ENCODE measurements around the gene PPP1R1A.

The PPP1R1A gene

GRCh38 chr12:54578778-54579177, 9.7 kb downstream of the PPP1R1A start:
- Histone ChIP-seq H3K9me3 (ENCODE audit: control insufficient read depth, insufficient read depth, low read length) (no peaks in the 10 kb centered on the region), H3K27me3 (ENCODE audit: control insufficient read depth, insufficient read depth, low read length) (no peaks in the 10 kb centered on the region), H3K4me1 (ENCODE audit: control insufficient read depth, insufficient read depth, low read length) (no peaks in the 10 kb centered on the region), H3K4me3 (ENCODE audit: low read length) (no peak overlapping the region), H3K36me3 (ENCODE audit: control insufficient read depth, insufficient read depth, low read length) (no peaks in the 10 kb centered on the region), H3K27ac (ENCODE audit: low read length) (no peak overlapping the region)
- WGBS (ENCODE audit: insufficient coverage, insufficient read length) = no CpG with 5 or more reads among the region's 7 CpGs
- no peak for DNase-seq (ENCODE audit: low read depth, low spot score)

GRCh38 chr12:54572881-54573280, 15.6 kb downstream of the PPP1R1A start:
- H3K27me3 ChIP-seq (ENCODE audit: control insufficient read depth, insufficient read depth, low read length) = no peaks in the 10 kb centered on the region
- no peak overlapping the region for H3K4me3 ChIP-seq (ENCODE audit: low read length)
- H3K4me1 ChIP-seq (ENCODE audit: control insufficient read depth, insufficient read depth, low read length) = peaks cover 4% of the 10 kb centered on the region; the same call in 1 of the 2 replicates
- no peak for DNase-seq (ENCODE audit: low read depth, low spot score)
- no peaks in the 10 kb centered on the region for H3K36me3 ChIP-seq (ENCODE audit: control insufficient read depth, insufficient read depth, low read length)
- no peaks in the 10 kb centered on the region for H3K9me3 ChIP-seq (ENCODE audit: control insufficient read depth, insufficient read depth, low read length)
- WGBS (ENCODE audit: insufficient coverage, insufficient read length) = no CpG with 5 or more reads among the region's 5 CpGs
- no peak overlapping the region for H3K27ac ChIP-seq (ENCODE audit: low read length)

GRCh38 chr12:54571193-54572188, 17.0 kb downstream of the PPP1R1A start:
- Histone ChIP-seq H3K27ac (ENCODE audit: low read length) (no peak overlapping the region), H3K4me3 (ENCODE audit: low read length) (no peak overlapping the region), H3K4me1 (ENCODE audit: control insufficient read depth, insufficient read depth, low read length) (peaks cover 4% of the 10 kb centered on the region; the same call in 1 of the 2 replicates), H3K36me3 (ENCODE audit: control insufficient read depth, insufficient read depth, low read length) (no peaks in the 10 kb centered on the region), H3K9me3 (ENCODE audit: control insufficient read depth, insufficient read depth, low read length) (no peaks in the 10 kb centered on the region), H3K27me3 (ENCODE audit: control insufficient read depth, insufficient read depth, low read length) (no peaks in the 10 kb centered on the region; the same call in 1 of the 2 replicates)
- WGBS (ENCODE audit: insufficient coverage, insufficient read length) = no CpG with 5 or more reads among the region's 10 CpGs
- DNase-seq (ENCODE audit: low read depth, low spot score) = no peak

- H3K36me3 ChIP-seq (ENCODE audit: control insufficient read depth, insufficient read depth, low read length) = no peaks in the 10 kb centered on the region
These were observed 18.4 kb downstream of the PPP1R1A start for GRCh38 chr12:54569995-54570528.

GRCh38 chr12:54569072-54569471, 19.4 kb downstream of the PPP1R1A start:
- WGBS (ENCODE audit: insufficient coverage, insufficient read length) = no CpG with 5 or more reads among the region's 14 CpGs
- H3K27ac ChIP-seq (ENCODE audit: low read length) = no peak overlapping the region

More at GRCh38 chr12:54569995-54570528, 18.4 kb downstream of the PPP1R1A start:
- DNase-seq (ENCODE audit: low read depth, low spot score) = no peak
- no CpG with 5 or more reads among the region's 4 CpGs for WGBS (ENCODE audit: insufficient coverage, insufficient read length)
- no peak overlapping the region for H3K4me3 ChIP-seq (ENCODE audit: low read length)
- no peaks in the 10 kb centered on the region; the same call in 1 of the 2 replicates for H3K27me3 ChIP-seq (ENCODE audit: control insufficient read depth, insufficient read depth, low read length)
- H3K4me1 ChIP-seq (ENCODE audit: control insufficient read depth, insufficient read depth, low read length) = peaks cover 12% of the 10 kb centered on the region
- no peaks in the 10 kb centered on the region for H3K9me3 ChIP-seq (ENCODE audit: control insufficient read depth, insufficient read depth, low read length)
- no peak overlapping the region for H3K27ac ChIP-seq (ENCODE audit: low read length)

GRCh38 chr12:54566792-54567191, 21.7 kb downstream of the PPP1R1A start:
- no CpG with 5 or more reads among the region's 5 CpGs for WGBS (ENCODE audit: insufficient coverage, insufficient read length)
- H3K9me3 ChIP-seq (ENCODE audit: control insufficient read depth, insufficient read depth, low read length) = no peaks in the 10 kb centered on the region
- peaks cover 18% of the 10 kb centered on the region; the same call in 1 of the 2 replicates for H3K27me3 ChIP-seq (ENCODE audit: control insufficient read depth, insufficient read depth, low read length)
- no peak overlapping the region for H3K4me3 ChIP-seq (ENCODE audit: low read length)
- no peaks in the 10 kb centered on the region for H3K36me3 ChIP-seq (ENCODE audit: control insufficient read depth, insufficient read depth, low read length)
- H3K4me1 ChIP-seq (ENCODE audit: control insufficient read depth, insufficient read depth, low read length) = peaks cover 10% of the 10 kb centered on the region
- DNase-seq (ENCODE audit: low read depth, low spot score) = no peak
- H3K27ac ChIP-seq (ENCODE audit: low read length) = no peak overlapping the region

More at GRCh38 chr12:54569072-54569471, 19.4 kb downstream of the PPP1R1A start:
- no peaks in the 10 kb centered on the region for H3K36me3 ChIP-seq (ENCODE audit: control insufficient read depth, insufficient read depth, low read length)
- H3K27me3 ChIP-seq (ENCODE audit: control insufficient read depth, insufficient read depth, low read length) = no peaks in the 10 kb centered on the region; the same call in 1 of the 2 replicates
- peaks cover 12% of the 10 kb centered on the region for H3K4me1 ChIP-seq (ENCODE audit: control insufficient read depth, insufficient read depth, low read length)
- no peak overlapping the region for H3K4me3 ChIP-seq (ENCODE audit: low read length)
- H3K9me3 ChIP-seq (ENCODE audit: control insufficient read depth, insufficient read depth, low read length) = no peaks in the 10 kb centered on the region
- DNase-seq (ENCODE audit: low read depth, low spot score) = no peak

- H3K4me1 ChIP-seq (ENCODE audit: control insufficient read depth, insufficient read depth, low read length) = peaks cover 7% of the 10 kb centered on the region
- H3K27ac ChIP-seq (ENCODE audit: low read length) = no peak overlapping the region
- H3K9me3 ChIP-seq (ENCODE audit: control insufficient read depth, insufficient read depth, low read length) = no peaks in the 10 kb centered on the region
- no peak for DNase-seq (ENCODE audit: low read depth, low spot score)
- no peak overlapping the region for H3K4me3 ChIP-seq (ENCODE audit: low read length)
- peaks cover 25% of the 10 kb centered on the region; the same call in 1 of the 2 replicates for H3K27me3 ChIP-seq (ENCODE audit: control insufficient read depth, insufficient read depth, low read length)
- no CpG with 5 or more reads among the region's 3 CpGs for WGBS (ENCODE audit: insufficient coverage, insufficient read length)
- H3K36me3 ChIP-seq (ENCODE audit: control insufficient read depth, insufficient read depth, low read length) = no peaks in the 10 kb centered on the region
These were observed 22.4 kb downstream of the PPP1R1A start for GRCh38 chr12:54565986-54566544.

GRCh38 chr12:54565310-54565985, 23.0 kb downstream of the PPP1R1A start:
- Histone ChIP-seq H3K27me3 (ENCODE audit: control insufficient read depth, insufficient read depth, low read length) (peaks cover 27% of the 10 kb centered on the region; the same call in 1 of the 2 replicates), H3K36me3 (ENCODE audit: control insufficient read depth, insufficient read depth, low read length) (no peaks in the 10 kb centered on the region), H3K4me3 (ENCODE audit: low read length) (no peak overlapping the region), H3K27ac (ENCODE audit: low read length) (no peak overlapping the region), H3K4me1 (ENCODE audit: control insufficient read depth, insufficient read depth, low read length) (peaks cover 7% of the 10 kb centered on the region), H3K9me3 (ENCODE audit: control insufficient read depth, insufficient read depth, low read length) (no peaks in the 10 kb centered on the region)
- no peak for DNase-seq (ENCODE audit: low read depth, low spot score)
- no CpG with 5 or more reads among the region's 10 CpGs for WGBS (ENCODE audit: insufficient coverage, insufficient read length)

- H3K36me3 ChIP-seq (ENCODE audit: control insufficient read depth, insufficient read depth, low read length) = no peaks in the 10 kb centered on the region
- H3K4me1 ChIP-seq (ENCODE audit: control insufficient read depth, insufficient read depth, low read length) = peaks cover 7% of the 10 kb centered on the region
- H3K4me3 ChIP-seq (ENCODE audit: low read length) = no peak overlapping the region
- DNase-seq (ENCODE audit: low read depth, low spot score) = no peak
- H3K27ac ChIP-seq (ENCODE audit: low read length) = no peak overlapping the region
- no CpG with 5 or more reads among the region's 5 CpGs for WGBS (ENCODE audit: insufficient coverage, insufficient read length)
- H3K27me3 ChIP-seq (ENCODE audit: control insufficient read depth, insufficient read depth, low read length) = peaks cover 27% of the 10 kb centered on the region; the same call in 1 of the 2 replicates
- no peaks in the 10 kb centered on the region for H3K9me3 ChIP-seq (ENCODE audit: control insufficient read depth, insufficient read depth, low read length)
These were observed 23.7 kb downstream of the PPP1R1A start for GRCh38 chr12:54564768-54565167.

GRCh38 chr12:54563787-54564186, 24.7 kb downstream of the PPP1R1A start:
- Histone ChIP-seq H3K36me3 (ENCODE audit: control insufficient read depth, insufficient read depth, low read length) (no peaks in the 10 kb centered on the region), H3K27ac (ENCODE audit: low read length) (no peak overlapping the region), H3K27me3 (ENCODE audit: control insufficient read depth, insufficient read depth, low read length) (peaks cover 27% of the 10 kb centered on the region; the same call in 1 of the 2 replicates), H3K4me3 (ENCODE audit: low read length) (no peak overlapping the region), H3K4me1 (ENCODE audit: control insufficient read depth, insufficient read depth, low read length) (peaks cover 7% of the 10 kb centered on the region), H3K9me3 (ENCODE audit: control insufficient read depth, insufficient read depth, low read length) (no peaks in the 10 kb centered on the region)
- no CpG with 5 or more reads among the region's 1 CpG for WGBS (ENCODE audit: insufficient coverage, insufficient read length)
- DNase-seq (ENCODE audit: low read depth, low spot score) = no peak
